NCI-H1105 treated with DMSO at 0.1 percent for 48 hours (cell line): ENCODE data around the gene MAPK4.
"Not testable (repeated sequence)": the region's sequence is repeated elsewhere in the genome, so short reads cannot be mapped to it uniquely, and the experiment has no call there.

Experiments
- DNase-seq: peaks from one replicate; lab custom pipeline; 2025; lab: John Stamatoyannopoulos, UW

The MAPK4 gene

DNA sequence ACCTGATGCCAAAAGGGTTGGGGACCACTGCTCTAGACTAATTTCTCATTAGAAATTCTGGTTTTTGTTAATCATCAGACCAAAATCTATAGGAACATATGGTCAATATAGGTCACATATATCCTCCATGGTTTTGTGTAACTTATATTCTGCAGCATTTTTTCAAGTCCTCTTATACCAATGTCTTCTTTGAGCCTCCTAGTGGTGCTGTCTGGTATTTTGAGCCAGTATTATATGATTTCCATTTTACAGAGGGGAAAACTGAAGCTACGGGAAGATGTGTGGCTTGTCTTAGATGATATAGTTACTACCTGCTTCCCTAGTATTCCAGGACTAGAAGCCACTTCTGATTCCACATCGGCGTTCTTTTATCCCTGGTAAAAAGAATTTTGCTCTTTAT, 13.8 kb downstream of the MAPK4 start:
- DNase-seq = no peak

DNA sequence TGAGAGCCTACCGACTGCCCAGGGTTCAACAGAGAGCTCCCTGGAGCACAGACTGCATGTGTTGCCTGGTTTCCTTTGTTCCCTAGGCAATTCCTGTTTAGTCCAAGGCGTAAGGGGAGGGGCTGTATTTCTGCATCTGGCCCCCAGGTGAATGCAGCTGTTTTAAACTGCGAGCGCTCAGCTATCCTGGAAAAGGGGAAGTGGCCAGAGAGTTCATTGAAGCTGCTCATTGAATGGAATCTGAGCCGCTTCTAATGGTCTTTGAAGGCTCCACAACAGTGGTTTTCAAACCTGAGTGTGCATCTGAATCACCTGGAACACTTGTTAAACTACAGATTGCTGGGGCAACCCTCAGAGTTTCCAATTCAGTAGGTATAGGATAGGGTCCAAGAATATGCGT, 18.1 kb downstream of the MAPK4 start:
- no peak for DNase-seq

DNA sequence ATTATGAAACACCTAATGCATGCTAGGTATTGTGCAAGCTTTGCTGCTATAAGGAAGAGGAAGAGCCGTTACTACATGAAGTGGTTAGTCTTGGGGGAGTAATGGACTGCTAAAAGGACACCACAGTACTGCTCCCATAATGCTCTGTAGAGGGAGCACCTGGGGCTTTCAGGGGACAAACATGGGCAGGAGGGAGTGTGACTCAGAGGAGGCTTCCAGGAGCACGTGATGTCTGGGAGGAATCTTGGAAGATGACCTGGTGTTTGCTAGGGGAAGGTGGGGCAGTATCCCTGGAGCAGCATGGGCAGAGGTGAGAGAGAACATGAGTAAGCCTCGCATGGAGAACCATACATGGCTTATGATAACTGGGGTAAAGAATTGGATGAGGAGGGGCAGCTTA, 18.8 kb downstream of the MAPK4 start:
- DNase-seq = no peak

DNA sequence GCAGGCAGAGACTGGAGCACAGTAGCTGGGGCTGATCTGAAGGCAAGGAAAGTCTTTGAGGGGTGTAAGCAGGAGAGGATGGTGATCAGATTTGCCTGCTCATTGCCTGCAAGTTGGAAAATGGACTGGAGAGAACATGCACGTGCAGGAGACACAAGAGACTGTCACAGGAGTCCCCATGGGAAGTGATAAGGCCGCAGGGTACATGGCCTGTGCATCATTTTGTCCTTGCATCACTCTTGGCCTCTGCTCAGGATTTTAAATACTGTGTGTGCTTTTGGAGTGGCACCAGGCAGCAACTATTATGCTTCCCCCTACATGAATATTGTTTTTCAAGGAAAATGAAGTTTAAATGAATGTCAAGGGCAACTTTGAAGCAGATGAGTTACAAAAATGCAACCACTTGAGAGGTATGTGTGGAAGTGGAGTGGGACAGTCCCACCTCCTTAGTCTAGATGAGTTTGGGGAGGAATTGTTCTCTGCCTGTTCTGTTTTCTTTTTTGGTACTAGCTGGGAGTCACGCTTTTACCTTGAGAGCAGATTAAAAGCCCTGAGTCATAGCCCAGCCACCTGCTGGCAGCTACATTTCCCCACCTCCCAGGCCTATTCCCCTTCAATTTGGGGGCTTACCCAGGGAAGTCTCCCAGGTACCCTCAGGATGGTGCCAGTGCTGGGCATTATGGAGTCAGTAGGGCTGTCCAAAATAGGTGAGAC, 19.3 kb downstream of the MAPK4 start:
- no peak for DNase-seq

DNA sequence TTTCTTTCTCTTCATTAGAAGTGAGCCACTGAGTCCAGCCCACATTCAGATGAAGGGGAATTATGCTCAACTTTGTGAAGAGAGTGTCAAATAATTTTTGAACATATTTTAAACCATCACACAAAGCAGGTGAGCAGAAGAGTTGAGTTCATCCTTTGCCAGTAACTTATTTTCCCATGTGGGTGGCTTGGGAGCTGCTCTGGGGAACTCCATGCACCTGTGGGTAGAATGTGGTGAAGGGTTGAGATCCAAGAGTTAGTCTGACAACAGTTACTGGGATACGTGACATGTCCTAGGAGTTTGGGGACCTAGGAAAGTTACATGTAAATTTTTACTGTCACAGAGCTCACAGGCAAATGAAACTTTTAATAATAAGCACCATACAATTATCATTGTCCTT, 21.6 kb downstream of the MAPK4 start:
- no peak for DNase-seq

DNA sequence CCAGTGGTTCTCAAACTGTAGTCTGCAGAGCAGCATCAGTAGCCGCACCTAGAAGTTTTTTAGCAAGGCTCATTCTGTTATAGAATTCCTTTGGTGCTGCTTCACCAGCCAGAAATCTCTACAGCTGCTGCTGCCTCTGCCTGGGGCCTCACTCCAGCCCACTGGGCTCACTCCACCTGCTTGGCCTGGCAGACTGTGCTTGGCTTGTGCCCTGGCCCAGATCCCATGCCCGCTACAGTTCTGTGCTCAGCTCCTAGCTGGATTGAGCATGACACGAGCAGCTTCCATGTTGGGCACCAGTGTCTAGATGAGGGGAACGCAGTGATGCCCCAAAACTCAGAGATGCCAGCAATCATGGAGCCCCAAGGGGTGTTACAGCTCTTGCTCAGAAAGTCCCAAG, 22.6 kb downstream of the MAPK4 start:
- DNase-seq = no peak

DNA sequence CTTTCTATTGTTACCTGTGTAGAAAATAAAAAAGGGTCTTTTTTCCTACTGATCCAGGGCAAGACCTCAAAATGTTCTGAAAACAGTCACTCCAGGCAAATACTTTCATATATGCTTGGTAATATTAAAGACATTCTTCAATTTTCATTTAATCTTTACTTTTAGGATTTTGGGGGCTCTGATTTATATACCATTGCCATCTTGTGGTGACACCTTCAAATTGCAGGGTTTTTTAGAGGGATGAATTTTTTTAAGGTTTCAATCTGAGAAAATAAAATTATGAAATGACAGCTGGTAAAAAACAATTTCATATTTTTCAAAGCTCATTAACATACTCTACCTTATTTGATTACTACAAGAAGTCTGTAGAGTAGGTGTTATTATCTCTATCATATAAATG, 26.8 kb downstream of the MAPK4 start:
- no peak for DNase-seq

DNA sequence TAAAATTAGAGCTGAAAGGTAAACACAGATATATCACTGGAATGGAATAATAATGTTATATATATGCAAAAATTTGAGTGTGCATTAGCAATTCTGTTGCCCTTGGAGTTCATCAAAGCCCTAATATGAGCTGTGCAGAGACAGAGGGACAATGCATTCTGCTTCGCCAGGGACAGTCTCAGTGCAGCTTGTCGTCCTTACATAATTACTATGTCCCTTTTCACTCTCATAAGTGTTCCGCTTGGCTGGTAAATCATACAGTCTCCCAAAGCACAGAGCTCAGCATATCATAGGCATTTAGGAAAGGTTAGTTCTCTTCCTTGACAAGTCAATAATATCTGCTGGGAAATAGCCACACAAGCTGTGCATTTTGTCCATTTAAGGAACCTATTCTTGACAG, 30.7 kb downstream of the MAPK4 start:
- DNase-seq = peak; percentile 87

DNA sequence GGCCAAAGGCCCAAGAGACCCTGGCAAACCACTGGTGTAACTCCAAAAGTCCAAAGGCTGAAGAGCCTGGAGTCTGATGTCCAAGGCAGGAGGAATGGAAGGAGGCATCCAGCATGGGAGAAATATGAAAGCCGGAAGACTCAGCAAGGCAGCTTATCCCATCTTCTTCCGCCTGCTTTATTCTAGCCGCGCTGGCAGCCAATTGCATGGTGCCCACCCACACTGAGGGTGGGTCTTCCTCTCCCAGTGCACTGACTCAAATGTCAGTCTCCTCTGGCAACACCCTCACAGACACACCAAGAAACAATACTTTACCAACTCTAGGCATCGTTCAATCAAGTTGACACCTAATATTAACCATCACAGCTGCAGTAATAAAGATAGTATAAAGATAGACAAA, 34.1 kb downstream of the MAPK4 start:
- DNase-seq = no peak

DNA sequence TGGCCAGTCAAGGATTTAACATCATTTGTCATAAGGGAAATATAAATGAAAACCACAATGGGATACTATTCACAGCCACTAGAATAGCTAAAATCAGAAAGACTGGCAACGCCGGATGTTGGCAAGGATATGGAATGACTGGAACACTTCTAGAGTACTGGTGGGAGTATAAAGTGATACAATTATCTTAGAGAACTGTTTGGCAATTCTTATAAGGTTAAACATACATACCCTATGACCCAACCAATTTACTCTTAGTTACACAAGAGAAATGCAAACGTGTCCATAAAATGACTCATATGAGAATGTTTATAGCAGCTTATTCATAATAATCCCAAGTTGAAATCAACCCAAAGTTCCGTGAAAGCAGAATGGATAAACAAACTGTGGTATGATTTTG, 35.1 kb downstream of the MAPK4 start:
- no peak for DNase-seq

DNA sequence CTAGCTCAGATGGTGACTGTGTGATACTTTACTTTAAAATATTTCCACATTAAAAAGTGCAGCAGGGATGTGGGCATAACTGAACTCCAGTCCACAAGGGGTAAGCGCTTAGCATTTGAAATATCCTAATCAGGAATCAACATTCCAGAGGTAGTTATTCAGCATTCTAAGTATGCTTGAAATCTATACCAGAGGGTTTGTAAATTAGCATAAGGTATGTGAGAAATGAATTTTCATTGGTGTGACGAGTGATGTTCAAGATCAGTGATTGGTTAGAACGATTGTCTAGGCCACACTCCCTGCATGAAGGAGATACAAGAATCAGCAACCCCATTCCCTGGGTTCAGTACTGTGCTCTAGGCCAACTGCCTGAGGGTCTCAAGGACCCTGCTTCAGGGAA, 42.6 kb downstream of the MAPK4 start:
- DNase-seq = no peak

DNA sequence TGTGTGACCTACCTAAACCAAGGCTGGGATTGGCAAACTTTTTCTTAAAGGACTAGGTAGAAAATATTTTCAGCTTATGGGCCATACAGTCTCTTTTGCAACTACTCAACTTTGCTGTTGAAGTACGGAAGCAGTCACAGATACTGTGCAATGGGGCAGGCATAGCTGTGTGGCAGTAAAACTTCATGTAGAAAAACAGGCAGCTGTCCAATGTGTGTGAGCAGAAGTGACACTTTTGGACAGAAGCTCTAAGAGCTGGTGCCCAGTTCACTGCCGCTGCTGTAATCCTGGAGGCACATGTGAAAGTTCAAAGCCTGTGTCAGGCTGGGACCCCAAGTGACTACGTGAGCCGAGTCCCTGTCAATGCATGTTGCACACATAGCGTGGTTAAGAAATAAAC, 46.7 kb downstream of the MAPK4 start:
- DNase-seq = no peak

DNA sequence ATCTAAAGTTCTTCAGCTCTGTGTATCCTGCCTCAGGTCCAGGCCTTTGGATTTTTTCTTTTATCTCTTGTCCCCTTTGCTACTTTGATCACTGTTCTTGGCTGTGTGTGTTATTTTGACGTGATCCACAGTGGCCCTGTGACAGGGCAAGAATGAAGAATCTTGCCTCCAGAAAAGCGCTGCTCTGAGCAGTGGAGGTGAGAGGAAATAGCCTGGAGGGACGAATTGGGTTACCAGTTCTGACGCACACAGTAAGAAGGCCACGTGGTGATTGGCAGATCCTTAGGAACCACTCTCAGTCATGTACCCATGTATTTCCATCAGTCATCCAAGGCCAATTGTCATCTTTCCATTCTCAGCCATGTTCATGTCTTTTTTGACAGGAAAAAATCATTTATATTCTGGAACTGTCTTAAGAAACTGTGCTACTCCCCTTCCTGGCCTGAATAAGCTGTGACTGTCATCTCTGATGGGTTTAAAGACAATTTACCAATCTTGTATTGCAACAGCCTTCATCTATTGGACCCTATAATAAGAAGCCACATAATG, 47.6 kb downstream of the MAPK4 start:
- no peak for DNase-seq

DNA sequence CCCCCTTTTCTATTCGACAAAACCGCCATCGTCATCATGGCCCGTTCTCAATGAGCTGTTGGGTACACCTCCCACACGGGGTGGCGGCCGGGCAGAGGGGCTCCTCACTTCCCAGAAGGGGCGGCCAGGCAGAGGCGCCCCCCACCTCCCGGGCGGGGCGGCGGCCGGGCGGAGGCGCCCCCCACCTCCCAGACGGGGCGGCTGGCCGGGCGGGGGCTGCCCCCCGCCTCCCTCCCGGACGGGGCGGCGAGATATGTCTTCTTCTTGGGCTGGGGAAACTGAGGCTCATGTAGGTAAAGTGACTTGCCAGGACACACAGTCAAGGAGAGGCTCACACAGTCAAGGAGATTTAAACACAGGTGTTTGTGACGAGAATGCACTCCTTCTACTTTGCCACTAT, 49.3 kb downstream of the MAPK4 start:
- not testable (repeated sequence) for DNase-seq

DNA sequence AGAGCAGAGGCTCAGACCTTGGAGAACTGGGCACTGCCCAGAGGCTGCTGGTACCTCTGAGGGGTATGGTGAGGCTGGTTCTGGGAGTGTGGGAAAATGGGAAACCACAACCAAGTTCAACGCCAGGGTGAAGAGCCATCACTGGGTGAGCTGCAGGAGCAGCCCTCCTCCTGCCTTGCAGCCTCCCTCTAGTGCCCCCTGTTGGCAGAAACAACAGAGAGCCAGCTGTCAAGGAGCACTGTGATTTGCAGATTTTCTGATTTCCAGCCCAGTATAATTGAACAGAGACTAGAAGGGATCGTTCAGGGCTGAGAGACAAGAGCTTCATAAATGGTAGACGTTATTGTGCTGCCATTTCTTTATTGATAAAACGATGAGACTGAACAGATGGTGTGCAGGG, 50.5 kb downstream of the MAPK4 start:
- no peak for DNase-seq

DNA sequence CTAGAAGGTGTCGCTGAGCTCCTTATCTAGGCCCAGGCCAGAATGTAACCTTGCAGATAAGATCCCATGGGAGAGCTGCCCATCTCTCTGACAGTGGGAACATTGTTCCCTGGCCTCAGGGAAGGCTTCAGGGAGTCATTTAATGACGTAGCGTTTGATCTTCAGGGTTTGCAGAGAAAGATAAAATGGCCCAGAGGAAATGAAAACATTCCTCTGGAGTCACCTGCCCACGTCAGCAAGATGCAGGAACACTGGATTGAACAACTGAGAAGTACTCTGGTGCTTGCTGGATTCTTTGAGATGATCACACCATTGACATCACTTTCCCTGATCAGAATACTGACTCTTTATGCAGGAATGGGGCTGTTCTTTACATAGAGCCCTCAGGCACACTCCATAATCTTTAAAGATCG, 51.6 kb downstream of the MAPK4 start:
- no peak for DNase-seq

DNA sequence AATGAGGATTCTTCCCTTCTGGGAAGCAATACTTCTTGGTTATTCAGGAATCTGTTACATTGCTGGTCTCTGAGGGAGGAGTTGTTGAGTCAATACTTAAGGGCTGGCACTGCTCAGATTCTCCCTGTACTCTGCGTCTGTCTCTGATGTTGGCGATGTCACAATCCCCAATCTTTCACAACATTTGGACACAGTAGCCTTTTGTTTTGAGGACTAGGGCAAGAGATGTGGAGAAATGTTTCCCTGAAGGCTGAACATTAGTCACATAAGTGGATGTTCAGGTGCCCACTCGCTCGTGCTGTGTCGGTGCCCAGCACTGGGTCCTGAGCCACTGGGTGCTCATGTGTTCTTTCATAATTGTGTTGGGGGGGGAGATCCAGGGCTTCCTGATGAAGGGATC, 55.0 kb downstream of the MAPK4 start:
- DNase-seq = no peak

DNA sequence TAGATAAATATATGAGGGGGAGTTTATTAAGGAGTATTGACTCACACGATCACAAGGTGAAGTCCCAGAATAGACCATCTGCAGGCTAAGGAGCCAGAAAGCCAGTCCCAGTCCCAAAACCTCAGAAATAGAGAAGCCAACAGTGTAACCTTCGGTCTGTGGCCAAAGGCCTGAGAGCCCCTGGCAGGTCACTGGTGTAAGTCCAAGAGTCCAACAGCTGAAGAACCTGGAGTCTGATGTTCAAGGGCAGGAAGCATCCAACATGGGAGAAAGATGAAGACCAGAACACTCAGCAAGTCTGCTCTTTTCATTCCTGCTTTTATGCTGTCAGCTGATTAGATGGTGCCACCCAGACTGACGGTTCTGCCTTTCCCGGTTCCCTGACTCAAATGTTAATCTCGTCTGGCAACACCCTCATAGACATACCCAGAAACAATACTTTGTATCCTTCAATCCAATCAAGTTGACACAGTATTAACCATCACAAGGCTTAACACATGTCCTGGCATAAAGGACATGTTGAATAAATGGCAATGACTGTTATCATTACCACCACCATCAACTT, 56.7 kb downstream of the MAPK4 start:
- no peak for DNase-seq

DNA sequence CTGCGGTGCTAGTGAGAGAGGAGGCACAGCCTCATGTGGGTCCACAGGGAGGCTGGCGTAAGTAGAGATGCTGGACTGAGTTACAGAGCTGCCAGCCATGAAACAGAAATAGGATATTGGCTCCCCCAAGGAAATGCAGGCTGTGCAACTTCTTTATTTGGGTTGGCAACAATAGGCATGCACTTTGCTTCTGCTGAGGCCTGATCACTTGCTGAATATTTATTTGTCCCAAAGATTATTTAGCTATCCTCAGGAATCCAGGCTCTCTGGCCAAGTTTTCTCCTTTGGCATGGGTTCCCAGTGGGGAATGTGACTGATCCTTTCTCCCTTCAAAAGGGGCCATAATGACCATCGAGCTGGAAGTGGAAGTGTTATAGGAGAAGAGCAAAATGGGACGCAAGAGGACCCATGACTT, 60.0 kb downstream of the MAPK4 start:
- no peak for DNase-seq

DNA sequence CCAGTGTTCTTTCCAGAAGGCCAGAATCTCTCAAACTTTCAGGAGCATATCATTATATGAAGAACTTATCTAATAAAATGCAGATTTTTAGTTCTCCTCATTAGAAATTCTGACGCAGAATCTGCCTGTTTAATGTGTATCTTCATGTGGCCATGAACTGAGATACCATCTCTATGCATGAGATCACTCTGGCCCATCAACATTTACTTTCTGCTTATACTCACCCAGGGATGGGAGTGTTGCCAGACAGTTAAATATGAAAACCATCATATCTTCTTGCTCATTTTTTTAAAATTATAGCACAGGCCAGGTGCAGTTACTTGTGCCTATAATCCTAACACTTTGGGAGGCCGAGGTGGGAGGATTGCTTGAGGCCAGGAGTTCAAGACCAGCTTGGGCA, 60.4 kb downstream of the MAPK4 start:
- DNase-seq = no peak

DNA sequence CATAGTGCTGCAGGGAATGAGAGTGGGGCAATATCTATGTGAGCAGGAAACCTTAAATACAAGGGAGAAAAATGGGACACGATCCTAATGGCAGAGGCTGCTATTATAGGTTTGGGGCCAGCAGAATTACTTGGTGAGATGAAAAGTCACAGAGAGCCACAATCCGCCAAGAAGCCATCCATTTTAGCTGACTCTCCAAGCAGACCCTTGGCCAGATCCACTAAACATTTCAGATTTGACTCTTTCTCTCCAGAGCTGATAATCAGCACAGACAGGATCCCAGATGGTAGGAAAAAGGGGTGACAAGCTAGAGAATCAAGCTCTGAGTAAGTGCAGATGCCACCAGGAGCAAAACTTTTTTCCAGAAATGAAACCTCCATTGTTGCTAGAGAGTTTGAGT, 61.5 kb downstream of the MAPK4 start:
- no peak for DNase-seq

DNA sequence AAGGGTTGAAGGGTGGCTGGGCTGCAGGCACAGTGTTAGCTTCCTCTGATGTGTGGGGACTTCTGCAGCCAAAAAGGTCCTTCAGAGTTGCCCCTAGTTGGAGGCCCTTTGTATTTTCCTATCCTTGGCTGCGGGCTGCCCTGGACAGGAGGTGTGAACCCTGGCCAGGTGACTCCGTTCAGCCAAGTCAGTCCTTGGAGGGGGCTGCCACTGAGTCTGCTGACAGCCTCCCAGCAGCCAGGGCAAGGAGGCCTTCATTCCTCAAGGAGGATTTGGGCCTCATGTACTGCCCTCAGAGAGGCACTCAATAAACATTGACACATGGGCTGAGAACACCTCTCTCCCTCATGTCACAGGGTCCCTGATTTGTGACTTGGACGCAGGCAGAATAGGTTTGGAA, 62.4 kb downstream of the MAPK4 start:
- DNase-seq = no peak

DNA sequence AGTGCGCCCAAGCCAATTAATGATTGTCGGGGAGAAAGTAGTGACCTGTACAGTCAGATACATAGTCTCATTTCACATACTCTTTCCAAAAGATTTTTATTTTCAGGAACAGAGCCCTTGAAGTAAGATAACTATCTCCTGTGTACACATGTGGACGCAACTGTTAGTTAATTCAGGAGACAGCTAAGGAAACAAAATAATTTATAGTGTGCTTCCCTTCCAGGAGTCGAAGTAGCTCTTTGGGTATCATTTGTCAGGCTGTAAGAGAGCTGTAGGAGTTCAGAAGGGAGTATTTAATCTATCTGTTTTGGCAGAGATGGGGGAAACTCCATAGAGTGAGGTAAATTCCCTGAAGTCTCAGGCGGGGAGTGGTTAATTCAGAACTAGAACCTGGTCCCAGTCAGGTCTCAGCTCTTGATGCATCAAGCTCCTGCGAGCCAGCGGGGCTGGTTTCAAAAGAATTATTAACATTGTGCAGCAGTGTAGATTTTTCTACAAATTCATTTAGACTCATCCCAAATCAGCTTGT, 63.0 kb downstream of the MAPK4 start:
- no peak for DNase-seq
